Neural crest cell (in vitro differentiated cells): ENCODE results near the gene SFXN1. TPM values are rescaled to one million over a fixed set of nuclear protein-coding genes. Genes with fewer than 3 reads are reported as not detected.

ENCODE experiments used
- DNase-seq: peaks from one replicate; pipeline ENCODE4 v3.0.0; 2021; ENCODE audit warnings: low read depth, mixed read lengths, low spot score
- H3K27ac Mint-ChIP-seq: one replicate; pipeline ENCODE4 v1.8.0; 2021; ENCODE audit warnings: mild to moderate bottlenecking, mixed read lengths; ENCODE audit not compliant: unreplicated experiment
- H3K27me3 Mint-ChIP-seq: 2 replicates; pipeline ENCODE4 v1.8.0; 2021; ENCODE audit warnings: low read depth, mild to moderate bottlenecking, mixed read lengths
- H3K36me3 Mint-ChIP-seq: 2 replicates; pipeline ENCODE4 v1.8.0; 2021; ENCODE audit warnings: low read depth, mild to moderate bottlenecking, mixed read lengths
- H3K4me1 Mint-ChIP-seq: 2 replicates; pipeline ENCODE4 v1.8.0; 2021; ENCODE audit warnings: mixed read lengths
- H3K4me3 Mint-ChIP-seq: one replicate; pipeline ENCODE4 v1.8.0; 2021; ENCODE audit warnings: mild to moderate bottlenecking, mixed read lengths
- H3K9me3 Mint-ChIP-seq: 2 replicates; pipeline ENCODE4 v1.8.0; 2021; ENCODE audit warnings: mixed read lengths
- CTCF ChIP-seq: fragments of 200-600 bp; sonication (generic); conservative IDR thresholded peaks from 2 replicates; pipeline ENCODE4 v1.5.0; 2021; ENCODE audit warnings: antibody characterized with exemption, mild to moderate bottlenecking
- total RNA-seq: library from RNA; stranded (reverse); gene quantifications from 2 replicates; pipeline ENCODE4 v1.2.1, GENCODE V29; 2021

Gene SFXN1
- total RNA-seq, 1 donor from 2014 or later = 103 TPM

- H3K27ac Mint-ChIP-seq = no peak overlapping the region
- H3K4me1 Mint-ChIP-seq = no peaks in the 10 kb centered on the region
- H3K9me3 Mint-ChIP-seq = peaks cover 9% of the 10 kb centered on the region
- H3K36me3 Mint-ChIP-seq = peaks cover 49% of the 10 kb centered on the region
- no peak for TF ChIP-seq CTCF
- H3K4me3 Mint-ChIP-seq = no peak overlapping the region
- no peaks in the 10 kb centered on the region for H3K27me3 Mint-ChIP-seq
- DNase-seq = no peak
Measured at GRCh38 chr5:175516933-175517823, 38.8 kb downstream of the SFXN1 start.

- H3K27ac Mint-ChIP-seq = no peak overlapping the region
- no peak for DNase-seq
- TF ChIP-seq CTCF = no peak
- no peaks in the 10 kb centered on the region for H3K27me3 Mint-ChIP-seq
- H3K4me3 Mint-ChIP-seq = no peak overlapping the region
- peaks cover 48% of the 10 kb centered on the region for H3K36me3 Mint-ChIP-seq
- H3K9me3 Mint-ChIP-seq = peaks cover 9% of the 10 kb centered on the region
- H3K4me1 Mint-ChIP-seq = no peaks in the 10 kb centered on the region
Measured at GRCh38 chr5:175517824-175518450, 39.6 kb downstream of the SFXN1 start.

GRCh38 chr5:175519006-175519405 lies 40.6 kb downstream of the SFXN1 start:
- no peak for DNase-seq
- Mint-ChIP-seq H3K9me3 (peaks cover 9% of the 10 kb centered on the region), H3K27me3 (no peaks in the 10 kb centered on the region), H3K4me3 (no peak overlapping the region), H3K4me1 (peaks cover under 1% of the 10 kb centered on the region), H3K36me3 (peaks cover 45% of the 10 kb centered on the region), H3K27ac (no peak overlapping the region)
- TF ChIP-seq CTCF = no peak

GRCh38 chr5:175520321-175520720 lies 42.0 kb downstream of the SFXN1 start:
- peak overlapping the region; percentile 72 for H3K27ac Mint-ChIP-seq
- H3K4me3 Mint-ChIP-seq = no peak overlapping the region
- no peak for DNase-seq
- no peak for TF ChIP-seq CTCF
- no peaks in the 10 kb centered on the region for H3K27me3 Mint-ChIP-seq
- peaks cover 48% of the 10 kb centered on the region for H3K36me3 Mint-ChIP-seq
- peaks cover 3% of the 10 kb centered on the region for H3K4me1 Mint-ChIP-seq
- peaks cover 9% of the 10 kb centered on the region for H3K9me3 Mint-ChIP-seq

- H3K4me1 Mint-ChIP-seq = peaks cover 3% of the 10 kb centered on the region
- no peaks in the 10 kb centered on the region for H3K27me3 Mint-ChIP-seq
- H3K4me3 Mint-ChIP-seq = no peak overlapping the region
- no peak for TF ChIP-seq CTCF
- peaks cover 48% of the 10 kb centered on the region for H3K36me3 Mint-ChIP-seq
- H3K27ac Mint-ChIP-seq = no peak overlapping the region
- H3K9me3 Mint-ChIP-seq = peaks cover 9% of the 10 kb centered on the region
- no peak for DNase-seq
Measured at GRCh38 chr5:175520873-175521272, 42.5 kb downstream of the SFXN1 start.
